SJCRH30 (cell line): ENCODE results near the gene ZNF556. TPM values are rescaled to one million over a fixed set of nuclear protein-coding genes. Genes with fewer than 3 reads are reported as not detected.

Experiments used
- DNase-seq, 2 experiments: peaks; one replicate each; pipeline ENCODE4 v3.0.0-alpha.2; 2015 to 2020
- H3K27ac ChIP-seq: fragments of 250-450 bp; sonication (Bioruptor Pico); 2 replicates; pipeline ENCODE4 v1.5.1; 2020; ENCODE audit warnings: mild to moderate bottlenecking, moderate library complexity
- H3K27me3 ChIP-seq: fragments of 250-450 bp; sonication (Bioruptor Pico); 2 replicates; pipeline ENCODE4 v1.5.1; 2020; ENCODE audit warnings: mild to moderate bottlenecking, moderate library complexity
- H3K36me3 ChIP-seq: fragments of 250-450 bp; sonication (Bioruptor Pico); 2 replicates; pipeline ENCODE4 v1.5.1; 2020; ENCODE audit warnings: mild to moderate bottlenecking, moderate library complexity
- H3K4me1 ChIP-seq: fragments of 250-450 bp; sonication (Bioruptor Pico); 2 replicates; pipeline ENCODE4 v1.5.1; 2020; ENCODE audit warnings: mild to moderate bottlenecking, moderate library complexity
- H3K4me3 ChIP-seq: fragments of 250-450 bp; sonication (Bioruptor Pico); 2 replicates; pipeline ENCODE4 v1.5.1; 2020; ENCODE audit warnings: mild to moderate bottlenecking, moderate library complexity
- H3K9me3 ChIP-seq: fragments of 250-450 bp; sonication (Bioruptor Pico); replicated peaks from 2 replicates; pipeline ENCODE4 v1.5.1; 2020; ENCODE audit warnings: mild to moderate bottlenecking, moderate library complexity
- total RNA-seq: library from RNA; depleted of rRNA; stranded (reverse); fragments of >200 nt; shearing (Covaris generic); gene quantifications from 2 replicates; pipeline ENCODE4 v1.2.3, GENCODE V29; 2014

ZNF556 gene
- total RNA-seq, 1 experiment from 2014 or later, result 21.3 TPM

DNA sequence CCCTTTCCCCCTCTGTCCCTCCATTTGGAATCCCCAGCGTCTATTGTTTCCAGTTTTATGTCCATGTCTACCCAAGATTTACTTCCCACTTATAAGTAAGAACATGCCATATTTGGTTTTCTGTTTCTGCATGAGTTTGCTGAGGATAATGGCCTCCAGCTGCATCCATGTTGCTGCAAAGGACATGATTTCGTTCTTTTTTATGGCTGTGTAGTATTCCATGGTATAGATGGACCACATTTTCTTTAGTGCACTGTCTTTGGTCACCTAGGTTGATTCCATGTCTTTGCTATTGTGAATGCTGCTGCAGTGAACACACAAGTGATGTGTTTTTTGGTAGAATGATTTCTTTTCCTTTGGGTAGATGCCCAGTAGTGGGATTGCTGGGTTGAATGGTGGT is 22.0 kb upstream of the ZNF556 start:
- Histone ChIP-seq H3K36me3 (peaks cover under 1% of the 10 kb centered on the region; the same call in 1 of the 2 replicates), H3K4me1 (peaks cover 39% of the 10 kb centered on the region), H3K9me3 (no peaks in the 10 kb centered on the region; the same call in 1 of the 2 replicates), H3K27ac (peak overlapping the region; percentile 64; the same call in 1 of the 2 replicates), H3K4me3 (no peak overlapping the region), H3K27me3 (no peaks in the 10 kb centered on the region)
- DNase-seq, result no peak

DNA sequence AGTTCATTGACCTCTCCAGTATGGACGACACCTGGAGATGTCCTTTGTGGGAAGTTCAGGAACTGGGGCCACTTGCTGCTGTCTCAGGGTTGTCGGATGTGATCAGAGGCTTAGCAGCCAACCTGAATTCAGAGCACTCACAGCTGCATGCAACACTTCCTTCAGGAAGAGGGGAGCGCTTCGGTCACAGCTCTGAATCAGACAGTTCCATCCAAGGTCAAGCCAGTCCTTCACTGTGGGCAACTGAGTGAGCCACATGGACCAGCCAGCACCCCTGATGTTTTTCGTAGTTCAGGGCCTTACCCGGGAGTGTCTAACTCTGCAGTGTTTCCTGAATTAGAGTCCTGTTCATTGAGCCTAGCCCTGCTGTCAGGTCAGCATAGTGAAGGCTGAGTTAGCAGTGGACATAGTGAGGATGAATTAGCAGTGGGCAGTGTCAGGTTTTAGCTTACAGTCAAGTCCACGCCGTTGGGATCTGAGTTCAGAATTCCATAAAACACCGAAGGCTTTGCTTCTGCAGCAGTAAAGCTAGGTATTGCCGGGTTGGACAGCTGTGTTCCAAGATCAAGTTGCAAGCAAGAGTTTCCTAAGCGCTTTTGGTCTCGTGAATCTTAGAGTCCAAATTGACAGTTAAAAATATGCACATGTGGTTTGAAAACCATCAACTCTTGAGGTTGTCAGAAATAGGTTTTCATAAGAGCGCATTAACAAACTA is 20.8 kb upstream of the ZNF556 start:
- Histone ChIP-seq H3K9me3 (peaks cover 5% of the 10 kb centered on the region; the same call in 1 of the 2 replicates), H3K27me3 (no peaks in the 10 kb centered on the region), H3K4me3 (no peak overlapping the region), H3K36me3 (peaks cover 11% of the 10 kb centered on the region), H3K27ac (peak overlapping the region; percentile 64), H3K4me1 (peaks cover 40% of the 10 kb centered on the region)
- DNase-seq, result peak; percentile 68 to 85

DNA sequence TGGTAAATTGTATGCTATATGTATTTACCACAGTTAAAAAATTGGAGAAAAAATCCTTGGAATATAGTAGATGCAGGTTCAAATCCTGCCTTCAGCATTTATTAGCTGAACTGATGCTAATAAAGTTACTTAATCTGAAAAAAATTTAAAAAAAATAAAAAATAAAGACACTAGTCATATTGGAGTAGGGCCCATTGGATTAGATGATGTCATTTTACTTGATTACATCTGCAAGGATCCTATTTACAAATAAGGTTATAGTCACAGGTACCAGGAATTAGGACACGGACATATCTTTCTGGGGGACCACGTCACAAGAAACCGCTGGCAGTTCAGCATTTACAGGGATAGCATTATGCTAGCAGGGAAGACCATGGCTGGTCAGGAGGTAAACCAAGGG is 19.6 kb upstream of the ZNF556 start:
- Histone ChIP-seq H3K27ac (peak overlapping the region; percentile 64; the same call in 1 of the 2 replicates), H3K4me3 (no peak overlapping the region), H3K9me3 (peaks cover 16% of the 10 kb centered on the region), H3K4me1 (peaks cover 40% of the 10 kb centered on the region), H3K27me3 (no peaks in the 10 kb centered on the region), H3K36me3 (peaks cover 22% of the 10 kb centered on the region)
- no peak for DNase-seq

DNA sequence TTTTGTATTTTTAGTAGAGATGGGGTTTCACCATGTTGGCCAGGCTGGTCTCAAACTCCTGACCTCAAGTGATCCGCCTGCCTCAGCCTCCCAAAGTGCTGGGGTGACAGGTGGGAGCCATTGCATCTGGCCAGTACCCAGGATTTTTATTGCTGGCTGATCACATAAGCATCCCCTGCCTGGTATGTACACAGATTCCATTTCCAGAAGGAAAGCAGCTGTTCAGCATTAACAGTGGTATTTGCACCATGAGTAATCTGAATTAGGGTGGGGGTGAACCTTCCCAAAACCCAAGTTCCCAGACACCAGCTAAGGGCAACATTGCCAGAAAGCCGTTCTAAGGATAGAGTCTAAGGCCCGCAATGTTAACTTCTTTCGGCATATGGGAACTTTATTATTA is 18.5 kb upstream of the ZNF556 start:
- H3K9me3 ChIP-seq, result peaks cover 25% of the 10 kb centered on the region
- H3K27me3 ChIP-seq, result no peaks in the 10 kb centered on the region
- H3K27ac ChIP-seq, result peak overlapping the region; percentile 78
- peak; percentile 84 to 90 for DNase-seq
- peaks cover 34% of the 10 kb centered on the region for H3K36me3 ChIP-seq
- H3K4me1 ChIP-seq, result peaks cover 40% of the 10 kb centered on the region
- no peak overlapping the region for H3K4me3 ChIP-seq

DNA sequence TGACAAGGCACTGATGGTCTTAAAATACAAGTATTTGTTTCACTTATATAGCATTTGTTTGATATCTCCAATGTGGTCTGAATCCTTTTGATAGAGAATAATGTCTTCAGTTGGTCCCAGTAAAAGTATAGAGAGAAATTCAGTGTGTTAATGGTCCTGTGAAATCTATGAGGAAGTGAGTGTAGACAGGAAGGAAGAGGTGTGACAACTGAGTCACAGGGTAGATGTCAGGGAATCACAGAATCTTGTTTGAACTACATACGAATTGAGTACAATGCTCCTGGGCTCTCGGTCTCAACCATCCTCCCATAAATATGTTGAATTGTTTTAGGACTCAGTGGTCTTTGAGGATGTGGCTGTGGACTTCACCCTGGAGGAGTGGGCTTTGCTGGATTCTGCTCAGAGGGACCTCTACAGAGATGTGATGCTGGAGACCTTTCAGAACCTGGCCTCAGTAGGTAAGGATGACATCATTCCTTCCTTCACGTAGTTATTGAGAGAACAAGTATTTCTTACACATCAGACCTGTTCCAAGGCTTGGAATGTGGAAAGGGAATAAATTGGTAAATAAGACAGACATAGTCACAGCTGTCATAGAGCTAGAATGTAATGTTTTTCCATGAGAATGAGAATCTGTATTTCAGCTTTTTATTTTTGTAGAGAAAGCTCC is 16.7 kb upstream of the ZNF556 start:
- H3K27ac ChIP-seq, result no peak overlapping the region
- peaks cover 40% of the 10 kb centered on the region for H3K9me3 ChIP-seq

DNA sequence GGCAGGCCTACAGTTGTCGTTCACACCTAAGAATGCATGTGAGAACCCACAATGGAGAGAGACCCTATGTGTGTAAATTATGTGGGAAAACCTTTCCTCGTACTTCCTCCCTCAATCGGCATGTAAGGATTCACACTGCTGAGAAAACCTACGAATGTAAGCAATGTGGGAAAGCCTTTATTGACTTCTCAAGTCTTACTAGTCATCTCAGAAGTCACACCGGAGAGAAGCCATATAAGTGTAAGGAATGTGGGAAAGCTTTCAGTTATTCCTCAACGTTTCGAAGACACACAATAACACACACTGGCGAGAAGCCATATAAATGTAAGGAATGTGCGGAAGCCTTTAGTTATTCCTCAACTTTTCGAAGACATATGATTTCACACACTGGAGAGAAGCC is 14.5 kb upstream of the ZNF556 start:
- Histone ChIP-seq H3K27ac (no peak overlapping the region), H3K27me3 (no peaks in the 10 kb centered on the region), H3K4me3 (no peak overlapping the region), H3K9me3 (peaks cover 45% of the 10 kb centered on the region), H3K36me3 (peaks cover 65% of the 10 kb centered on the region), H3K4me1 (peaks cover 17% of the 10 kb centered on the region)
- DNase-seq, result no peak

More for the DNA sequence above, 16.7 kb upstream of the ZNF556 start:
- Histone ChIP-seq H3K4me3 (no peak overlapping the region), H3K27me3 (no peaks in the 10 kb centered on the region), H3K4me1 (peaks cover 37% of the 10 kb centered on the region), H3K36me3 (peaks cover 51% of the 10 kb centered on the region)
- DNase-seq, result no peak

DNA sequence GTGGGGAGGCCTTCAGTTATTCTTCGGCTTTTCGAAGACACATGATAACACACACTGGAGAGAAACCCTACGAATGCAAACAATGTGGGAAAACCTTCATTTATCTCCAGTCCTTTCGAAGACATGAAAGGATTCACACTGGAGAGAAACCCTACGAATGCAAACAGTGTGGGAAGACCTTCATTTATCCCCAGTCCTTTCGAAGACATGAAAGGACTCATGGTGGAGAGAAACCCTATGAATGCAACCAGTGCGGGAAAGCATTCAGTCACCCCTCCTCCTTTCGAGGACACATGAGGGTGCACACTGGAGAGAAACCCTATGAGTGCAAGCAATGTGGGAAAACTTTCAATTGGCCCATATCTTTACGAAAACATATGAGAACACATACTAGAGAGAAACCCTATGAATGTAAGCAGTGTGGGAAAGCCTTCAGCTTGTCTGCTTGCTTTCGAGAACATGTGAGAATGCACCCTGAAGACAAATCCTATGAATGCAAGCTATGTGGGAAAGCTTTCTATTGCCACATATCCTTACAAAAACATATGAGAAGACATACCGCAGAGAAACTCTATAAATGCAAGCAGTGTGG is 14.0 kb upstream of the ZNF556 start:
- H3K4me3 ChIP-seq, result no peak overlapping the region
- H3K27ac ChIP-seq, result no peak overlapping the region
- H3K36me3 ChIP-seq, result peaks cover 65% of the 10 kb centered on the region
- H3K27me3 ChIP-seq, result no peaks in the 10 kb centered on the region
- H3K4me1 ChIP-seq, result peaks cover 15% of the 10 kb centered on the region
- peaks cover 45% of the 10 kb centered on the region for H3K9me3 ChIP-seq
- no peak for DNase-seq

DNA sequence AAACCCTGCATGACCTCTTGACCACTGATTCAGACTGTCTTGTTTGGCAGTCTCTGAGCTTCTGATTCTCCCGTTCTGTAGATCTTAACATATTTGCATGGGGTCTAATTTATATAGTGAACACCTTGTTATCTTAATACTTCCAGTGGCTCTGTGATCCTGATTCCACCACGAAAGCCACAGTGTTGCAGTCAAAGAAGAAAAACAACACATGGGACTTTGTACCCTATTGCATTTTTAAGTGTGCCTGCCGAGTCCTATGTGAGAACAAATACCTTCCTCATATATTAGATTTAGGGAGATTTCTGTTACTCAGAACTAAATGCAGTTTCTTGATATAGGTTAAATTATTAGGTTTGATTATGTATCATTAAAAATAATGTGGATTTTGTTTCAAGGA is 12.3 kb upstream of the ZNF556 start:
- H3K4me1 ChIP-seq, result 0 out of 2 replicates have a peak, but pooled peaks cover 3% of the 10 kb centered on the region
- no peak overlapping the region for H3K4me3 ChIP-seq
- no peaks in the 10 kb centered on the region for H3K27me3 ChIP-seq
- no peak overlapping the region for H3K27ac ChIP-seq
- no peak for DNase-seq
- H3K9me3 ChIP-seq, result peaks cover 45% of the 10 kb centered on the region
- peaks cover 65% of the 10 kb centered on the region for H3K36me3 ChIP-seq

DNA sequence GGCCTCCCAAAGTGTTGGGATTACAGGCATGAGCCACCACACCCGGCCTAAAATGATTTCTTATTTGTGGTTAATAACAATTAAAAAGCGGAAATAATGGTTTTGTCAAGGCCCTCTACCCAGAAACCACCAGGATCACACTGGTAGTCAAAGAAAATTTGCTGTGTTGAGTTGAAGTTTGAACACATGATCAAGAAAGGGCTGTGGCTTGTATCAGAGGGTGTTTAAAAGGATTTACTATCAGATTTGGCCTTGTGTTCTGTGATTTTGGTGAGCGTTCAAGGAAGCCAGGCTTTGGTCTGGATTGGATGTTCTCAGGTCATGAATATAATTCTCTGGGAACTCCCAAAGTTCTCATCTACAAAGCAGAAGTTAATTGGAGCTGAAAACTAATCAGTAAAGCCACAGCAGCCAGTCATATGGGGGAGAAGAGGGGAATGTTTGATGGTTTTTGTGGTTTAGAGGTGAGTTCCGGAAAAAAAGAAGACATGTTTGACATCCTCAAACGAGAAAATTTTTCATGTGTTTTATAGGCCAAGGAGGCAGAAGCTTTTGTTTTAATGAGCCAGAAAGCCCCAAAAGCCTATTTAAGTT is 10.6 kb upstream of the ZNF556 start:
- Histone ChIP-seq H3K4me1 (no peaks in the 10 kb centered on the region), H3K27me3 (no peaks in the 10 kb centered on the region), H3K36me3 (peaks cover 52% of the 10 kb centered on the region), H3K4me3 (no peak overlapping the region), H3K27ac (no peak overlapping the region), H3K9me3 (peaks cover 37% of the 10 kb centered on the region)
- DNase-seq, result no peak

DNA sequence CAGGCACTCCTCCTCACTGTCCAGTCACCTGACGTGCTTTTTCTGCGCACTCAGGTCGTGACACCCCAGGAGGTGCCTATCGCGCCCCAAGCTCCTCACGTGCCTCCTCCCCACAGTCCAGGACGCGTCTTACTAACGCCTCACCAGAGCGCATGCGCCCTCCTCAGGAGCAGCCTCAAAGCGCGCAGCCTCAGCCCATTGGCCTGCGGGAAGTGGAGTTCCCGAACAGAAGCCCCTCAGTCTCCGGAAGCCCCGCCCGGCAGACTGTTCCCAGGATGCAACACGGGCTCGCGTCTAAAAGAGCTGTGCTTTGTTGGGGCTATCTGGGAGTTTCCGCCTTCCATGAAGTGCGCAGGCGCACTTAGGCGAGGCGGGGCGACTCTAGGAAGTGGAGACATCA is 8.3 kb upstream of the ZNF556 start:
- H3K4me1 ChIP-seq, result no peaks in the 10 kb centered on the region
- peaks cover 29% of the 10 kb centered on the region for H3K36me3 ChIP-seq
- no peak overlapping the region for H3K4me3 ChIP-seq
- no peak overlapping the region for H3K27ac ChIP-seq
- no peak for DNase-seq
- H3K27me3 ChIP-seq, result no peaks in the 10 kb centered on the region
- peaks cover 17% of the 10 kb centered on the region for H3K9me3 ChIP-seq

DNA sequence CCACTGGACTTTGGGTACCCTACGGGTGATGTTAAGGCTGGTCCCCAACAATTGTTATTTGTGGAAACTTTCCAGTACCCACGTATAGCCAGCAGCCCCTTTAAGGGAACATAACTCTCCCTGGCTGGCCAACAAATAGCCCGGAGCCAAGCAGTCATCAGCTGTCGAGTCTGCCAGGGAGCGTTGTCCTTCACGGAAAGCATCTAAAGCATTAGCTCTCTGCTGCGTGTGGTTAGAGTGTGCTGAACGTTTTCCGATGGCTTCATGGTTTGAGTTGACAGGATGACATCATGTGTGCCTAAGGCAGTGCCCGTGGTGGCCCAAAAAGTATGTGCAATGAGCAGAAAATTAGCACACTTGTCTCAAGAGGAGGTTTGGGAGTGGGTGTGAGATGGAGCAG is 3.3 kb upstream of the ZNF556 start:
- peaks cover 3% of the 10 kb centered on the region for H3K36me3 ChIP-seq
- H3K4me1 ChIP-seq, result peaks cover 4% of the 10 kb centered on the region; the same call in 1 of the 2 replicates
- no peak overlapping the region for H3K4me3 ChIP-seq
- peak; percentile 25 to 44 for DNase-seq
- H3K27ac ChIP-seq, result no peak overlapping the region
- no peaks in the 10 kb centered on the region for H3K27me3 ChIP-seq
- no peaks in the 10 kb centered on the region for H3K9me3 ChIP-seq

DNA sequence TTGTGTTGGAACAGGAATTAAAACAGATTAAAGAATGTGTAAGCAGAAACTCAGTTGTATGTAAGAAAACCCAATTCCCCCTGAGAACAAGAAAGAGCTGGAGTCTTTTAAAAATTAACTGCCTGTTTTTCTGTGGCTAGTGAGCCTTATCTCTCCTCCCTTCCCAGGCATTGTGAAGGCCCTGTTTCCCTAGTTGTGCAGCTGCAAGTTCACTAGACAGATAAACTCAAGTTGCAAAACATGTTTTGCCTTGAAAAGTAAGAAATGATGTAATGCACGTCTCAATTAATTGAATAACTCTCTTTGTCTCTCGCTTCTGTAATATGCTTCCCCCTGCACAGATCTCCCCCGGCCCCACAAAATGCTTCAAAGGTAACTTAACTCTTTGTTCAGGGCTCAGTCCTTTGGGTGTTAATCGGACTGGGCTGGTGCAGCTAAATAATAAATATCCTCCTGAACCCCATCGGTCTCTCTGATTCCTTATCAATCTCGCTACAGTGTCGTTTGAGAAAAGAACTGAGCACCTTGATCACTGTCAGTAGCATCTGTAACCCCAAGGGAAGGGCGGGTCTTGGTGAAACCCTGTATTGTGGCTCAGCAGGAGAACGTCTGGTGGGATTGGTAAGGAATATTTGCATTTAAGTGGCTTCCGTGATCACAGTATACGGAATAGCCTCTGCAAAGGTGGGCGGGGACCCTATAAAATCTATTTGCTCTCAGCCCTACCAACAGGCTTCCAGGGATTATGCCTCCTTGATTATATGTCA is 1.6 kb upstream of the ZNF556 start:
- Histone ChIP-seq H3K27me3 (no peaks in the 10 kb centered on the region), H3K4me1 (peaks cover 4% of the 10 kb centered on the region; the same call in 1 of the 2 replicates), H3K36me3 (peaks cover 17% of the 10 kb centered on the region), H3K27ac (no peak overlapping the region), H3K4me3 (no peak overlapping the region), H3K9me3 (no peaks in the 10 kb centered on the region)
- DNase-seq, result no peak

DNA sequence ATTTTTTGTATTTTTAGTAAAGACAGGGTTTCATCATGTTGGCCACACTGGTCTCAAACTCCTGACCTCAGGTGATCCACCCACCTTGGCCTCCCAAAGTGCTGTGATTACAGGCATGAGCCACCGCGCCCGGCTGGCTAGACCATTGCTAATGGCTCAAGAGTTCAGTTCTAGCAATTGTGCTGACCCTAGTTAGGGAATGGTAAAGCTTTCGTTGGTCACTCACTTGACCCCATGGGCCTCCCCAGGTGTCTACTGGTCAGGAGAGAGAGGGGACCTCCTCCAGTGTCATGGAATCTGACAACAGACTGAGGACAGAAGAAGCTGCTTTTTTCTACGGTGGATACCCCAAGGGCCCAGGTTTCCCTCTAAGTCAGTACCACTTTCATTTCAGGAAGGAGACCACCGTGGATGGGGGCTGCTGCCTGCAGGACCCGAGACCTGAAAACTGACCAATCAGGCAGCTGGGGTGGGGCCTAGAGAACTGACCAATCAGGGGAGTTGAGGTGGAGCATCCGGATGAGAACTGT is 575 bp upstream of the ZNF556 start:
- no peak for DNase-seq
- Histone ChIP-seq H3K4me1 (peaks cover 4% of the 10 kb centered on the region; the same call in 1 of the 2 replicates), H3K36me3 (peaks cover 25% of the 10 kb centered on the region), H3K4me3 (peak overlapping the region; percentile 88), H3K9me3 (peaks cover 3% of the 10 kb centered on the region; the same call in 1 of the 2 replicates), H3K27me3 (no peaks in the 10 kb centered on the region), H3K27ac (no peak overlapping the region)

DNA sequence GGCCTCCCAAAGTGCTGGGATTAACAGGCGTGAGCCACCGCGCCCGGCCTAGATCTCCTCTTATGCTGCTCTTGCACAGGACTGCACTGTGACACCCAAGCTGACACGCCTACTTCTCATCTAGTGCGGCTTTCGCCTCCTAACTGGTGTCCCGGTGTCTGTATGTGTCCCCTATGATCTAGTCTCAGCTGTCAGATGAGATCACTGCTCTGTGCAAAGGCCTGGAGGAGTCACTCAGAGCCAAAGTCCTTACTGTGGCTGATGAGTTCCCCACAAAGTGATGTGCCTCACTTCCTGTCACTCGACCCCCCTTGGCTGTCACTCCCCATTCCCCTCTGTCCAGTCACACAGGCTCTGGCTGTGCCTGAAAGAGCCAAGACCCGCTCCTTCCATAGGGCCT is 2.5 kb downstream of the ZNF556 start:
- H3K36me3 ChIP-seq, result peaks cover 43% of the 10 kb centered on the region
- H3K4me3 ChIP-seq, result no peak overlapping the region
- peaks cover 5% of the 10 kb centered on the region; the same call in 1 of the 2 replicates for H3K9me3 ChIP-seq
- no peak for DNase-seq
- H3K4me1 ChIP-seq, result peaks cover 4% of the 10 kb centered on the region; the same call in 1 of the 2 replicates
- H3K27ac ChIP-seq, result no peak overlapping the region
- H3K27me3 ChIP-seq, result no peaks in the 10 kb centered on the region
